ENCODE data around the gene OAF. TPM values are rescaled to one million over a fixed set of nuclear protein-coding genes. Genes with fewer than 3 reads are reported as not detected.
A peak's percentile ranks its signal among the peaks of the same experiment; 100 is the strongest.

The OAF gene
- total RNA-seq, 3 donors from 2014 or later (not counting 1 experiment from before 2014, with no cell fraction given): 2.8 to 5.1 (median 3.8) TPM

DNA sequence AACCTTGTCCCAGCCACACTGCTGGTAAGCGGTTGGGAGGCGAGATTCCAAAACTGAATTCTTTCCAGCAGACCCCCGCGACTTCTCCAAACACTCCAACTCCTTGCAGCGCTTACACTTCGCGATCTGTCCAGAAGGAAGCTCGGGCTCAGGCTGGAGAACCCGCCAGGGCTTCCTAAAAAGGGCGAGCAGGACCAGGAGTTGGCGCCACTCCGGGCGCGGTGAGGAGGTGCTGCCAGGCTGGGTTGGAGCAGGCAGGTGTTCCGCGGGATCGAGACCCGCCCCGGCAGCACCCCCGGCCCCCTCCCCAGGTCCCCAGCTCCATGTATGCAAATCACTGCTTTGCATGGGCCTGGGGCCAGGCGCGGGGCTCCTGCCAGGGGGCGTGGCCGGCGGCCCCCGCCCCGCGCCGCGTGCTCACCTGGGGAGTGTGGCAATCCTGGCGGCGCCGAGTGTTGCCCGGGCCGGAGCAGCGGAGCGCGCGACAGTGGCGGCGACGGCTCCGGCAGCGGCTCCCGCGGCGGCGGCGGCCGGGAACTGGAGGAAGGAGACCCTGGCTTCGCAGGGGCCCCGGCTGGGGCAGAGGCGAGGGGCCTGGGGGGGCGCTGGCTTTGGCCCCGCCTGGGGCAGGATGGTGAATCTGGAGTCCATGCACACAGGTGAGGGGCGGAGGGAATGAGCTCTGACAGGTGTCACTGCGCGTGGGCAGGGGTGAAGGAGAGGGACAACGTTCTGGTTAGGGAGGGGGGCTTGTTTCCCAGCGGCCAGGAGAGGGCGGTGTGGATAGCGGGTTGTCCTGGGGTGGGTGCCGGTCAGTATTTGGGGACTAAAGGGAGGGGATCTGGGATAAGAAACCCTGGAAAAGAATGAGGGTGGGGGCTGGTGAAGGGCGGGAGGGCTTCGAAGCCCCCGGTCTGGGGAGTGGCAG, 29.1 kb downstream of the OAF start, which contains the start of gene POU2F3:
Gene POU2F3, plus strand, starts transcription at position 428 of the 928 bp plus-strand sequence. Its CDS starts 204 bp downstream, at position 632.
- intact Hi-C loops (cut with micrococcal nuclease): no loop called here
- no peaks in the 10 kb centered on the region for H3K36me3 ChIP-seq (ENCODE audit: control insufficient read depth, insufficient read depth, low read length)
- H3K9me3 Mint-ChIP-seq: no peaks in the 10 kb centered on the region
- H3K4me3 ChIP-seq (ENCODE audit: low read length): no peak within 1 kb of the TSS
- TF ChIP-seq, protein P1, sequence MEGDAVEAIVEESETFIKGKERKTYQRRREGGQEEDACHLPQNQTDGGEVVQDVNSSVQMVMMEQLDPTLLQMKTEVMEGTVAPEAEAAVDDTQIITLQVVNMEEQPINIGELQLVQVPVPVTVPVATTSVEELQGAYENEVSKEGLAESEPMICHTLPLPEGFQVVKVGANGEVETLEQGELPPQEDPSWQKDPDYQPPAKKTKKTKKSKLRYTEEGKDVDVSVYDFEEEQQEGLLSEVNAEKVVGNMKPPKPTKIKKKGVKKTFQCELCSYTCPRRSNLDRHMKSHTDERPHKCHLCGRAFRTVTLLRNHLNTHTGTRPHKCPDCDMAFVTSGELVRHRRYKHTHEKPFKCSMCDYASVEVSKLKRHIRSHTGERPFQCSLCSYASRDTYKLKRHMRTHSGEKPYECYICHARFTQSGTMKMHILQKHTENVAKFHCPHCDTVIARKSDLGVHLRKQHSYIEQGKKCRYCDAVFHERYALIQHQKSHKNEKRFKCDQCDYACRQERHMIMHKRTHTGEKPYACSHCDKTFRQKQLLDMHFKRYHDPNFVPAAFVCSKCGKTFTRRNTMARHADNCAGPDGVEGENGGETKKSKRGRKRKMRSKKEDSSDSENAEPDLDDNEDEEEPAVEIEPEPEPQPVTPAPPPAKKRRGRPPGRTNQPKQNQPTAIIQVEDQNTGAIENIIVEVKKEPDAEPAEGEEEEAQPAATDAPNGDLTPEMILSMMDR (IDR thresholded peaks at IDR 0.05): no peak
- H3K27me3 Mint-ChIP-seq (ENCODE audit: low read depth in 2 of 2): peaks cover 48 to 52% of the 10 kb centered on the region in 2 donors
- no peaks in the 10 kb centered on the region for H3K9me3 ChIP-seq (ENCODE audit: control insufficient read depth, insufficient read depth, low read length)
- H3K4me3 Mint-ChIP-seq: no peak within 1 kb of the TSS
- H3K36me3 Mint-ChIP-seq: no peaks in the 10 kb centered on the region
- no peak within 1 kb of the TSS for H3K27ac Mint-ChIP-seq
- WGBS (ENCODE audit: insufficient coverage): 10% methylated on average over 66 of the region's 66 CpGs
- peaks cover 9% of the 10 kb centered on the region for H3K27me3 ChIP-seq (ENCODE audit: control insufficient read depth, insufficient read depth, low read length)
- no peaks in the 10 kb centered on the region for H3K4me1 Mint-ChIP-seq
- DNase-seq (no peak), ATAC-seq (no peak)
- no peak within 1 kb of the TSS for H3K27ac ChIP-seq (ENCODE audit: low read length)
- no peaks in the 10 kb centered on the region for H3K4me1 ChIP-seq (ENCODE audit: control insufficient read depth, insufficient read depth, low read length)

DNA sequence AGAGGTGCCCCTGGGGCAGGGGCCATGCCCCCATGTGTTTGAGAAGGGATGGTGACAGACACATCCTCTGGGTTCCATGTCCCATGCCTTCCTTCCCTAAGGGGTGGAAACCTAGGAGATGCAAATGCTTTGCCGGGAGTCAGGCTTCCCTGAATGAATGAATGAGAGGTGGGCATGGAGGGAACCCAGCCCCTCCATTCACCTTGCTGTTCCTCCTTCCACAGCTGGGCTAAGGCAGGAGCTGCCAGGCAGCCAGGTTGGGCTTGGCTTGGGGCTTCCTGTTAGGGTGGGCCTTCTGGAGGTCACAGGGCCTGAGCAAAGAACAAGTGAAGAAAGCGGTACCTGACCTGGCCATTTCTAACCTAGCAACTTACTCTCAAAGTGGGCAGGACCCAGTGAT, 30.0 kb downstream of the OAF start:
- ATAC-seq: peak in 1 of 3 donors; percentile 12
- Mint-ChIP-seq H3K27ac (no peak overlapping the region), H3K36me3 (no peaks in the 10 kb centered on the region), H3K4me3 (no peak overlapping the region), H3K4me1 (no peaks in the 10 kb centered on the region), H3K9me3 (no peaks in the 10 kb centered on the region), H3K27me3 (ENCODE audit: low read depth in 2 of 2) (peaks cover 46 to 56% of the 10 kb centered on the region in 2 donors)
- DNase-seq: no peak
- intact Hi-C loops (cut with micrococcal nuclease): no loop called here
- Histone ChIP-seq H3K4me3 (ENCODE audit: low read length) (no peak overlapping the region), H3K4me1 (ENCODE audit: control insufficient read depth, insufficient read depth, low read length) (no peaks in the 10 kb centered on the region), H3K27ac (ENCODE audit: low read length) (no peak overlapping the region), H3K36me3 (ENCODE audit: control insufficient read depth, insufficient read depth, low read length) (no peaks in the 10 kb centered on the region), H3K9me3 (ENCODE audit: control insufficient read depth, insufficient read depth, low read length) (no peaks in the 10 kb centered on the region), H3K27me3 (ENCODE audit: control insufficient read depth, insufficient read depth, low read length) (peaks cover 9% of the 10 kb centered on the region)
- 83% methylated on average over 1 of the region's 2 CpGs for whole genome bisulfite sequencing (ENCODE audit: insufficient coverage)
- TF ChIP-seq, protein P1 (IDR thresholded peaks at IDR 0.05): no peak

DNA sequence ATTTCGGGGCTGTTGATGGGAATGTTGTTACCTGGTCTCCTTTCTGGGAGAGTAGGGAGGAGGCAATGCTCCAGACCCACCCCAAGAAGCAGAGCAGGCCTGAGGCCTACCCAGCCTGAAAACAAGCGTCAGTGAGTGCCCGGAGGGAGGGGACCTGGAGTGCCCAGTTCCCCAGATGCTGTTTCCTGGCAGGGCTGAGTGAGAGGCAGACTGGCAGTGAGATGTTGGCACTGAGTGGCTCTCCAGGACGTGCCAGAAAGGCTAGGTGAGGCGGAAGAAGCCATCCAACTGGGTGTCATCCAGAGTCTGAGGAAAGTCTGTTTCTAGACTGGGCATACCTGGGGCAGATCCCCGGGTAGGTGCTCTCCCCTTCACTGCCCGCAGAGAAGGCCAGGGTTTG, 30.4 kb downstream of the OAF start:
- ATAC-seq: no peak
- H3K4me1 Mint-ChIP-seq: no peaks in the 10 kb centered on the region
- H3K4me1 ChIP-seq (ENCODE audit: control insufficient read depth, insufficient read depth, low read length): no peaks in the 10 kb centered on the region
- H3K9me3 Mint-ChIP-seq: no peaks in the 10 kb centered on the region
- H3K27me3 Mint-ChIP-seq (ENCODE audit: low read depth in 2 of 2): peaks cover 48 to 60% of the 10 kb centered on the region in 2 donors
- no peak overlapping the region for H3K4me3 ChIP-seq (ENCODE audit: low read length)
- no peaks in the 10 kb centered on the region for H3K36me3 Mint-ChIP-seq
- no peak overlapping the region for H3K27ac Mint-ChIP-seq
- H3K36me3 ChIP-seq (ENCODE audit: control insufficient read depth, insufficient read depth, low read length): no peaks in the 10 kb centered on the region
- WGBS (ENCODE audit: insufficient coverage): 88% methylated on average over 7 of the region's 7 CpGs
- TF ChIP-seq, protein P1 (IDR thresholded peaks at IDR 0.05): no peak
- intact Hi-C loops (cut with micrococcal nuclease): no loop called here
- no peak for DNase-seq
- no peak overlapping the region for H3K4me3 Mint-ChIP-seq
- H3K9me3 ChIP-seq (ENCODE audit: control insufficient read depth, insufficient read depth, low read length): no peaks in the 10 kb centered on the region
- H3K27me3 ChIP-seq (ENCODE audit: control insufficient read depth, insufficient read depth, low read length): peaks cover 9% of the 10 kb centered on the region
- no peak overlapping the region for H3K27ac ChIP-seq (ENCODE audit: low read length)
